ENCODE results near the gene APOBEC3F.
"Not testable (repeated sequence)": the region's sequence is repeated elsewhere in the genome, so short reads cannot be mapped to it uniquely, and the experiment has no call there.

Gene APOBEC3F

DNA sequence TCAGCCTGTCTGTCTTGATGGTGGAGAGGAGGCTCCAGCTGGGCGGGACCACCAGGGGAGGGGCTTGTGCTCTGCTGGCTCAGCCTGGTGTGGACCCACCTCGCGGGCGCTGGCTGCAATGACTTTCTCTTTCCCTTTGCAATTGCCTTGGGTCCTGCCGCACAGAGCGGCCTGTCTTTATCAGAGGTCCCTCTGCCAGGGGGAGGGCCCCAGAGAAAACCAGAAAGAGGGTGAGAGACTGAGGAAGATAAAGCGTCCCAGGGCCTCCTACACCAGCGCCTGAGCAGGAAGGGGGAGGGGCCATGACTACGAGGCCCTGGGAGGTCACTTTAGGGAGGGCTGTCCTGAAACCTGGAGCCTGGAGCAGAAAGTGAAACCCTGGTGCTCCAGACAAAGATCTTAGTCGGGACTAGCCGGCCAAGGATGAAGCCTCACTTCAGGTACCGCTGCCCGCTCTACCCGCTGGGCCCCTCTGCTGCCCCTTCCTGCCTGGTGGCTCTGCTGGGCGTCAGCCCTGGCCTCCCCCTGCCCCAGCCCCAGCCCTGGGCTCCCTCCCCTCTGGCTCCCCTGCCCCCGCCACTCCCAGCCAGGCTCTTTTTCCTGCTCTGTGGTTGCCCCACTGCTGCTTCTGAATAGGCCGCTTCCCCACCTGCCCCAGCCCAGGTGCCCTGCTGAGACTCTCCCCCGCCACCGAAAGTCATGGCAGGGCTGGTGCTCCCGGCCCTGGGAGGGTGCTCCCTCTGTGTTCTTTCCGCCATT lies at the start of gene APOBEC3F:
Gene APOBEC3F (plus strand): TSS at position 327 of the 759 bp plus-strand sequence. CDS start 97 bp downstream, at position 424.
- DNase-seq, result not testable (repeated sequence)

GRCh38 chr22:38992871-38993371 lies 47.7 kb upstream of the APOBEC3F start:
- DNase-seq, result not testable (repeated sequence)

DNA sequence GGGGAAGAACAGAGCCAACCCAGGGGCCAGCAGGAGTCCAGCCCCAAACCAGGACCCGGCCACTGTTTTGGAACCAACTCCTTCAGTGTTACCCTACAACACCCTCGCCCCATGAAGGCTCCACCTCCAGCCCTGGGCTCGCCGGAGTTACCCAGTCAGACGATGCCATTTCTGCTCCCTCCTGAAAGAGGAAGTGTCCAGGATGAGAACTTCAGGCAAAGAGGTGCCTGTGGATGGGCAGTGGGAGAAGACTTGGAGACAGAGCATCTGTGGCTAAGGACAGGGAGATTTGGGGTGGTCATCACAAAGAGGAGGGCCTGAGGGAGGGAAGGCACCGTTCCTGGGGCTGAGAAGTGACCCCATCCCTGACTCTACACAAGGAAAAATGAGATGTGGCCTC lies 44.6 kb upstream of the APOBEC3F start:
- DNase-seq, result no peak

- no peak for DNase-seq
These were observed 43.1 kb upstream of the APOBEC3F start for GRCh38 chr22:38997518-38997917.

DNA sequence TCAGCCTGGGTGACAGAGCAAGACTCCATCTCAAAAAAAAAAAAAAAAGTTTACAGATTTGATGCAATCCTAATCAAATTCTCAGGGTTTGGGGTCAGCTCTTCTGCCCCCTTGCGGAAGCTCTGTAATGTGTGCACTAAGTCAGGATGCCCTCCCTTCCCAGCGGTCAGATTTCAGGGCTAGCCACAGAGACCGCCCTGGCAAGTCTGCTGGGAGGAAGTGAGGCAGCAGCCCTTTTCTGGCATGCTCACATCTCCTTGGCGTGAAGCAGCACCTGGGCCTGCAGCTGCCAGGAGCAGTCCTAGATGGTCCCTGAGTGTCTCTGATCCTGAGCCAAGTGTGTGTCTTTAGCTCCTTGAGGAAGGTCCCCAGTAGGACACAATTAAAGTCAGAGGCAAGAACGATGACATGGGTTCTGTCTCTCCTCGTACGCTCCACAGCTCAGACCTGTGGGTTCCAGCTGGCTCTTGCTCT lies 37.5 kb upstream of the APOBEC3F start:
- no peak for DNase-seq

GRCh38 chr22:39007177-39007576 lies 33.5 kb upstream of the APOBEC3F start:
- DNase-seq, result no peak

GRCh38 chr22:39008271-39008850 lies 32.3 kb upstream of the APOBEC3F start:
- DNase-seq, result not testable (repeated sequence)

DNA sequence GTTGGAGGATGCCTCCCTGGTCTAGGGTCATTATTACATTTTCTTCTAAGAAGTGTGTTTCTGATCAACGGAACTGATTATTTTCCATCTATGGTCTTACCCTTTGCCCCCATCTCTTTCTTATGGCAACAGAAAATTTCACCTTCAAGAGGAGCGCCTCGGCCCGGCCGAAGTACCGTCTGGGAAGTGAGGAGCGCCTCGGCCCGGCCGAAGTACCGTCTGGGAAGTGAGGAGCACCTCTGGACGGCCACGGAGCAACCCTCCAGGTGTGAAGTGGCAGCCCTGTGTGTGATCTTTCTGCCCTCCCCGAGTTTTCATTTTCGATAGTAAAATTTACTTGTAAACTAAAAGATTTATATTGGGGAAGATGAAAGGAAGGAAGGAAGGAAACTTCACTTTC lies 29.7 kb upstream of the APOBEC3F start:
- DNase-seq, result no peak

GRCh38 chr22:39012533-39013511 lies 27.8 kb upstream of the APOBEC3F start:
- no peak for DNase-seq

GRCh38 chr22:39013561-39013941 lies 27.1 kb upstream of the APOBEC3F start:
- DNase-seq, result not testable (repeated sequence)

- no peak for DNase-seq
These were observed 26.5 kb upstream of the APOBEC3F start, which contains the start of gene APOBEC3C for GRCh38 chr22:39013942-39014722. APOBEC3C (plus strand) TSS chr22:39014257; CDS start chr22:39014363, 106 bp downstream.

DNA sequence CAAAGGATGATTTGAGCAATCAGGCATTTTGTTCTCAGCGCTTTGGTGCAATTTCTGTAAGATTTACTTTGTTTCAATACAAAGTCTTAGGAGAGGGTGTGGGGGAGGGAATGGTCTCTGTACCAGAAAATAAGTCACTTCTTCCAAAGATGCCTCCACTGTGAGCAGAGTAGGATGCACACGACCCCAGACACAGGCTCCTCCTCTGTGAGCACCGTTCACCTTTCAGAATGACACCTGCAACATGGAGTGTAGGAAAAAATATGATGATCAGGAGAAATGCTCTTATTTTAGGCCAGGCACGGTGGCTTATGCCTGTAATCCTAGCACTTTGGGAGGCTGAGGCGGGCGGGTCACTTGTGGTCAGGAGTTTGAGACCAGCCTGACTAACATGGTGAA lies 25.9 kb upstream of the APOBEC3F start:
- DNase-seq, result not testable (repeated sequence)

- DNase-seq, result no peak
These were observed 24.1 kb upstream of the APOBEC3F start for GRCh38 chr22:39016592-39016991.

DNA sequence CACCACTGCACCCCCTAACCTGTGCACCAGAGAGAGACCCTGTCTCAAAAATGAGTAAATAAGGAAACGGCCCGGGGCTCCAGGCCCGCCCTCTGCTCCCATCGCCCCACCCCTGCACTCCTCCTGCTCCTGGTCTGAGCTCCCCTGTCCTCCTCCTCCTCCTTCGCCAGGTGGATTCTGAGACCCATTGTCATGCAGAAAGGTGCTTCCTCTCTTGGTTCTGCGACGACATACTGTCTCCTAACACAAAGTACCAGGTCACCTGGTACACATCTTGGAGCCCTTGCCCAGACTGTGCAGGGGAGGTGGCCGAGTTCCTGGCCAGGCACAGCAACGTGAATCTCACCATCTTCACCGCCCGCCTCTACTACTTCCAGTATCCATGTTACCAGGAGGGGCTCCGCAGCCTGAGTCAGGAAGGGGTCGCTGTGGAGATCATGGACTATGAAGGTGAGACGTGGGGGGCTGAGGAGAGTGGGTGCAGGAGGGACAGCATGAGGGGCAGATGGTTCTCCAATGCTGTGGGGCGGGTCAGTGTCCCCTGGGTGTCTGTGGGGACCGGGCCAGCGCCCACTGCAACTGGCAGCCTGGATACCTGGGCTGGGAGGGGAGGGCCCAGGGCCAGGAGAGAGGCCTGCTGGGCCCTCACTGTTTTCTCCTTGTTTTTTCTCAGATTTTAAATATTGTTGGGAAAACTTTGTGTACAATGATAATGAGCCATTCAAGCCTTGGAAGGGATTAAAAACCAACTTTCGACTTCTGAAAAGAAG lies 22.9 kb upstream of the APOBEC3F start:
- no peak for DNase-seq

DNA sequence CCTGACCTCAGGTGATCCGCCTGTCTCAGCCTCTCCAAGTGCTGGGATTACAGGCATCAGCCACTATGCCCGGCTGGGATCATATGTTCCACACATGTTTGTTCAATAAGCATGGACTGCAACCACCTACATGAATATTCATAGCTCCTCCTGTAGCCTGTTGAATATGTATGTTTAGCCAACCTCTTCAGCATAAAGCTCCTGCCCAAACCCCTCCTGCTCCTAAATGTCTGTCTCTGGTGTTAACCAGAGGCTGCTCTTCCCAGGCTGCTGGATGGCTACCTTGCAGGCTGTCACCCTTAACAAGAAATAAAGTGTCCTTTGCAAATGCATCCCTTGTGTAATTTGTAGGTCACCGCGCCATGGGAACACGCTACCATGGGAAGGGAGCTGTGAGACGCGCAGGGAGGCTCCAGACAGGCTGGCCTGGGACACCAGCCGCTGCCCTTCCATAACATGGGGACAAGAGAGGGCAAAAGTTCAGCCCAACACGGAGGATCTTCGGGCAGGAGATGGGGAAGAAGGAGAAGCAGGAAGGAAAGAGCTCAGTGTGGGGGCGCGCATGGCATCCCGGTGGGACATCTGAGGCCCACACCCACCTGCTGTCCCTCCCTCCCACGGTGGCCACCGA lies 20.5 kb upstream of the APOBEC3F start:
- DNase-seq, result not testable (repeated sequence)

GRCh38 chr22:39021552-39022250 lies 19.0 kb upstream of the APOBEC3F start:
- no peak for DNase-seq

DNA sequence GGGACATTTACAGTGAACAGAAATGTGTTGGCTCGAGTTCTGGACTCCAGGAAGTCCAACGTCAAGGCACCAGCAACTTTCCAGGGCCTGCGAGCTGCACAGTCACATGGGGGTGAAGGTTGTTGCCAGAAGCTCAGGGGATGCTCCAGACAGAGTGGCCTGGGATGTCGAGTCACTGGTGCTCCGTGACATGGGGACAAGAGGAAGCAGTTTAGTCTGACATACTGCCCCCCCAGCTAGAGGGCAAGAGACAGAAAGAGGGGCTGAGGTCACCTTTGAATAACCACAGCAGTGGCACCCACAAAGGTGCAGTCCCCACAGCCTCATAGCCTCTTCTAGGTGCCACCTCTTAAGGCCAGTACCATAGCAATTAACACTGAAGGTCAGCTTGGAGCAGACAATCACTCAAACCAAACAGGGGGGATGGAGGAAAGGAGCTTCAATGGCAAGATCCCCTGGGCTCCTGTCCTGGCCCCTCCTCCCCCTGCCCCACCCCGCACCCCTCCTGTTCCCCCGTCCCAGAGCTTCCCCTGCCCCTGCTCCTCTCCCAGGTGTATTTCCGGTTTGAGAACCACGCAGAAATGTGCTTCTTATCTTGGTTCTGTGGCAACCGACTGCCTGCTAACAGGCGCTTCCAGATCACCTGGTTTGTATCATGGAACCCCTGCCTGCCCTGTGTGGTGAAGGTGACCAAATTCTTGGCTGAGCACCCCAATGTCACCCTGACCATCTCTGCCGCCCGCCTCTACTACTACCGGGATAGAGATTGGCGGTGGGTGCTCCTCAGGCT lies 15.9 kb upstream of the APOBEC3F start:
- DNase-seq, result no peak

GRCh38 chr22:39026509-39027150 lies 14.0 kb upstream of the APOBEC3F start:
- no peak for DNase-seq

DNA sequence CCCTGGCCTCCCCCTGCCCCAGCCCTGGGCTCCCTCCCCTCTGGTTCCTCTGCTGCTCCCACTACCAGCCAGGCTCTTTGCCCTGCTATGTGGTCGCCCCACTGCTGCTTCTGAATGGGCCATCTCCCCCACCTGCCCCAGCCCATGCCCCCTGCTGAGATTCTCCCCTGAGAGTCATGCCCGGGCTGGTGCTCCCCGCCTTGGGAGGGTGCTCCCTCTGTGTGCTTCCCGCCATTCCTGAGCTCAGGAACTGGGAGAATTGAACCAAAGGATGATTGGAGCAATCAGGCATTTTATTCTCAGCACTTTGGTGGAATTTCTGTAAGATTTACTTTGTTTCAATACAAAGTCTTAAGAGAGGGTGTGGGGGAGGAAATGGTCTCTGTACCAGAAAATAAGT lies 12.9 kb upstream of the APOBEC3F start:
- DNase-seq, result no peak
